Measurements from ENCODE around the gene ARRDC4.

GRCh38 chr15:97977734-97978133 lies 17.2 kb downstream of the ARRDC4 start:
- TF ChIP-seq POLR2A (IDR thresholded peaks at IDR 0.05) = no peak
- no peak for TF ChIP-seq CTCF (IDR thresholded peaks at IDR 0.05)
- no peak for TF ChIP-seq POLR2AphosphoS5 (IDR thresholded peaks at IDR 0.05)
